Islet of Langerhans (tissue), 1 donor: ENCODE measurements around the gene YIF1A.

Source experiments
- FAIRE-seq: peaks from one replicate; lab custom pipeline; 2011; peaks lifted over from hg19 to GRCh38; lab: Jason Lieb, UNC

YIF1A gene

GRCh38 chr11:66239998-66240780, 48.8 kb downstream of the YIF1A start:
- FAIRE-seq: no peak

GRCh38 chr11:66239511-66239910, 49.4 kb downstream of the YIF1A start:
- FAIRE-seq: no peak

- FAIRE-seq: no peak
Measured at GRCh38 chr11:66238786-66239413, 50.0 kb downstream of the YIF1A start.

- FAIRE-seq: no peak
Measured at GRCh38 chr11:66237867-66238266, 51.1 kb downstream of the YIF1A start.

GRCh38 chr11:66235141-66235540, 53.8 kb downstream of the YIF1A start:
- FAIRE-seq: no peak
